Epithelial cell of proximal tubule (primary cell): ENCODE results near the gene IFNG. TPM values are rescaled to one million over a fixed set of nuclear protein-coding genes. Genes with fewer than 3 reads are reported as not detected.

ENCODE experiments used
- DNase-seq: peaks from one replicate; pipeline ENCODE4 v3.0.0-alpha.2; 2011; ENCODE audit warnings: low read depth
- H3K4me3 ChIP-seq: 2 replicates; pipeline ENCODE4 v1.5.1; 2011; ENCODE audit warnings: low read depth, mild to moderate bottlenecking, low read length
- total RNA-seq: library from RNA; depleted of rRNA; stranded (reverse); fragments of >200 nt; gene quantifications from 2 replicates; pipeline ENCODE4 v1.2.3, GENCODE V29; 2015
- TF ChIP-seq, protein P1 (sequence below): conservative IDR thresholded peaks from 2 replicates; pipeline ENCODE4 v1.5.1; 2012; ENCODE audit warnings: low read depth, mild to moderate bottlenecking, low read length

Gene IFNG
- total RNA-seq, 1 donor from 2014 or later = not detected

- TF ChIP-seq, protein P1, sequence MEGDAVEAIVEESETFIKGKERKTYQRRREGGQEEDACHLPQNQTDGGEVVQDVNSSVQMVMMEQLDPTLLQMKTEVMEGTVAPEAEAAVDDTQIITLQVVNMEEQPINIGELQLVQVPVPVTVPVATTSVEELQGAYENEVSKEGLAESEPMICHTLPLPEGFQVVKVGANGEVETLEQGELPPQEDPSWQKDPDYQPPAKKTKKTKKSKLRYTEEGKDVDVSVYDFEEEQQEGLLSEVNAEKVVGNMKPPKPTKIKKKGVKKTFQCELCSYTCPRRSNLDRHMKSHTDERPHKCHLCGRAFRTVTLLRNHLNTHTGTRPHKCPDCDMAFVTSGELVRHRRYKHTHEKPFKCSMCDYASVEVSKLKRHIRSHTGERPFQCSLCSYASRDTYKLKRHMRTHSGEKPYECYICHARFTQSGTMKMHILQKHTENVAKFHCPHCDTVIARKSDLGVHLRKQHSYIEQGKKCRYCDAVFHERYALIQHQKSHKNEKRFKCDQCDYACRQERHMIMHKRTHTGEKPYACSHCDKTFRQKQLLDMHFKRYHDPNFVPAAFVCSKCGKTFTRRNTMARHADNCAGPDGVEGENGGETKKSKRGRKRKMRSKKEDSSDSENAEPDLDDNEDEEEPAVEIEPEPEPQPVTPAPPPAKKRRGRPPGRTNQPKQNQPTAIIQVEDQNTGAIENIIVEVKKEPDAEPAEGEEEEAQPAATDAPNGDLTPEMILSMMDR = no peak
- no peak for DNase-seq
- no peak overlapping the region for H3K4me3 ChIP-seq
Observed at GRCh38 chr12:68198507-68199086, 39.1 kb upstream of the IFNG start.

DNA sequence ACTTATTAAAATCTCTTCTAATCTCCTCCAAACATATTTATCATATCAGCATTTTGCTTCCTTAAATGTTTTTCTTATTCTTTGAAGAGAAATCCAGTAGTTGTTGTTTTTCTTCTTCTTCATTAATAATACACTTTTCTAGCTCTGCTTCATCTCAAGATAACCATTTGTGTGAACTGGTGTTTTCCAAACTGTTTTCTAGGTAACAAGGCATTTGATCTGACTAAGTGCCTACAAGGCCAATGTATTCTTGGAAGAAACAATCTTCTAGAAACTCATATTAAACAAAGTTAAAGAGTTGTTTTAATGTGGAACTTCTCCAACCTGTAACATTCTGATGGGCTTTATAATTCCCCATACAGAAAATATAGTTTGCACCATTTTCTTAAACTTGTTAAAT, 30.8 kb upstream of the IFNG start:
- TF ChIP-seq, protein P1 = no peak
- no peak for DNase-seq
- no peak overlapping the region for H3K4me3 ChIP-seq

DNA sequence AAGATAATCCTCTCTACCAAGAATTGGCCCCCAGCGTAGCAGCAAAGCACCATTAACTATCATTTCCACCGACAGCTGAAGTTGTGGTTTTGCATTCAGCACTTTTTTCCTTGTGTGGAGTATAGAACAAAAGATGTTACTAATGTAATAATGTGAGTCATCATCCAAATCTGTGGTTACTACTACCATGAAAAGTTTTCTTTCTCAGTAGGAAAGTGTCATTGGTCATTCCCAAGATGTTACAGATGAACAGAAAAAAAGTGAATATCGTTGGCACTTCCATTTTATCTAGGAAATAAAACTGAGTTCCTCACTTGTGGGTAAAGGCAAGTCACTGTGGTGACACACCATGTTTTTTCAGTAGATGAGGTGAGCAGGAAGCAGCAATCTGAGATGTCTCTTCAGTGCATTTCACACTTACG, 30.3 kb upstream of the IFNG start:
- TF ChIP-seq, protein P1 = no peak
- no peak overlapping the region for H3K4me3 ChIP-seq
- DNase-seq = no peak

DNA sequence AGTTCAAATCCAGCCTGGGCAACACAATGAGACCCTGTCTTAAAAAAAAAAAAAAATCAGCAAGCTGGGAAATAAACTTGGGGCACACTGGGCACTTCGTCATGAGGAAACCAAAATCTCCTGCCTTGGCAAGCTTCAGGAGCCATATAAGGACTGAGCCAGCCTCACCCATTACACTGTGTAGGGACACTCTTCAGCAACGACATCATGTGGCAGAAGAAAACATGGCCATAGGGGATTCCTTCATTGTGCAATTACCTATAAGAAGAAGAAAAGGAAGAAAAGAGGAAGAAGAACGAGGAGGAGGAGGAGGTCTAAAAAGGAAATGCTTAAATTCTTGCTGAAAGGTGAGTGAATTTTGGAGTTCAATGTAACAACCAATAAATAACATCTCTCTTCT, 26.1 kb upstream of the IFNG start:
- no peak overlapping the region for H3K4me3 ChIP-seq
- no peak for DNase-seq
- TF ChIP-seq, protein P1 = no peak

DNA sequence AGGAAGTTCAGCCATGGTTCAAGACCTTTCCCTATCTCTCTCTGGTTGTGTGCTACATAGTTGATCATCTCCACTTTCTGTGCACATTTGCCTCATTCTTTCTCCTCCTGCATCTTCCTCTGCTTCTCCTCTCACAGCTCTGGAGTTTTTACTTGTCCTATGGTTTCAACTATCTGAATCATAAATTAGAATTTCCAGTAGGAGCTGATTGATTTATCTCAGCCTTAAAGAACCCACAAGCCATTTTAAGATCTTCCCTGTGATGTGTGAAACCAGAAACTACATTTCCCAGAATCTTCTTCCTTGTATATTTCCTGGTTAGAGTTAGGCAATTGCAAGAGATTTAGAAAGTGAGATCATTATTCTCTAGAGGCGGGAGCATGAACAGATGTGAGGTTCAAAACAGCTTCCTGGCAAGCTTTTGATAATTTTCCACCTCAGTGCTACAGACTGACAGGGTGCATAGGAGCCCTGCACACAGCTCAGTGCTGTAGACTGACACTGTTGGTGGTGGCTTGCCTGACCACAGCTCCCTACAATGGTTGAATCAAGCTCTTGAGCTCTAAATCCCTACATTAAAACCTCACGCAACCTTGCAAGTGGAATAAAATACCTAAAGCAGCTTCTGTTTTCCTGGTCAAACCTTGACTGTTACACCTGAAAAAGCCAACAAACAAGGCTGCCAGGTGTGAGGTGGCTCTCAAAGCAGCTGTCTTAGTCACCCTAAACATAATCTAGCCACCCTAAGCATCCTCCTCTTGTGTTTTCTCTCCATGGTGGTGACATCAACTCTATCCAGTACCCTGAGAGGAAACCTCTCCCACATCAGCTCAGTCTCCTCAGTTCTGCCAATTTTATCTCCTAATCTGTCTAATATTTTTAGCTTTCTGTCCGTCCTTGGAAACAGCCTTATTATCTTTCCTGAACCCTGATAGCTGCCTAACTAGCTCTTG, 21.5 kb upstream of the IFNG start:
- TF ChIP-seq, protein P1 = no peak
- no peak for DNase-seq
- no peak overlapping the region for H3K4me3 ChIP-seq

DNA sequence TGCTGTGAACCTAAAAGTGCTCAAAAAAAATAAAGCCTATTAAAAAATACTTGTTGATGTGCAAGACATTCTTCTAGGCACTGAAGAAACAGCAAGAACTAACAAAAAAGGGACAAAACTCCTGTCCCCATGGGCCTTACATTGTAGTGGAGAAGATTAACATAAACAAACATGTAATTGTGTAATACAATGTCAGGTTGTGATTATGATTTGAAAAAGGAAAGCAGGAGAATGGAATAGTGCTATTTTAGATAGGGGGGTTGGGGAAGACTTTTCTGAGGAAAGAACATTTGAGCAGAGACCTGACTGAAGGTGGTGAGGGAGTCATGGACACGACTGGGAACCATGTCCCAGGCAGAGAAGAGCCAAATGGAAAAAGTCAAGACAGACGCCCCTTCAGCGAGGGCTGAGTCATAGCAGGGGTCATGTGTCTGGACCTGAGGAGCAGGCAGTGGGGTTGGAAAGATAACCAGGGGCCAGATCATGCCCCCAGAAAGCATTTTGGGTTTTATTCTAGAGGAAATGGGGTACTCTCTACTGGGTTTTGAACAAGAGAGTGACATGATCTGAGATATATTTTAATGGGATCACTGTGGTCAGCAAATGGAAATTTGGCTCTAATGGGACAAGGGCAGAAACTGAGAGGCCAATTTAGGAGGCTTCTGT, 19.4 kb upstream of the IFNG start:
- H3K4me3 ChIP-seq = no peak overlapping the region
- TF ChIP-seq, protein P1 = no peak
- DNase-seq = no peak
